ENCODE measurements around the gene PHACTR3.
A peak's percentile ranks its signal among the peaks of the same experiment; 100 is the strongest.

Gene PHACTR3

GRCh38 chr20:59673998-59674445 is 69.7 kb downstream of the PHACTR3 start:
- no peak for DNase-seq

GRCh38 chr20:59676126-59676850 is 71.9 kb downstream of the PHACTR3 start:
- peak in 1 of 2 experiments; percentile 70 for DNase-seq

- DNase-seq = no peak
These were observed 72.5 kb downstream of the PHACTR3 start for GRCh38 chr20:59676851-59677182.

- no peak for DNase-seq
These were observed 73.2 kb downstream of the PHACTR3 start for GRCh38 chr20:59677586-59677985.

- peak; percentile 55 to 64 for DNase-seq
These were observed 73.9 kb downstream of the PHACTR3 start for GRCh38 chr20:59678288-59678687.

- DNase-seq = peak in 1 of 2 experiments; percentile 81
These were observed 74.6 kb downstream of the PHACTR3 start for GRCh38 chr20:59678951-59679350.

- DNase-seq = no peak
These were observed 75.9 kb downstream of the PHACTR3 start for GRCh38 chr20:59680148-59680650.

GRCh38 chr20:59680852-59681251 is 76.5 kb downstream of the PHACTR3 start:
- DNase-seq = no peak

GRCh38 chr20:59682603-59683002 is 78.3 kb downstream of the PHACTR3 start:
- DNase-seq = no peak

GRCh38 chr20:59683181-59683580 is 78.8 kb downstream of the PHACTR3 start:
- DNase-seq = no peak

- no peak for DNase-seq
These were observed 80.4 kb downstream of the PHACTR3 start for GRCh38 chr20:59684685-59685242.

GRCh38 chr20:59686404-59687346 is 82.3 kb downstream of the PHACTR3 start:
- DNase-seq = no peak

GRCh38 chr20:59688356-59688755 is 84.0 kb downstream of the PHACTR3 start:
- DNase-seq = no peak

GRCh38 chr20:59688999-59689398 is 84.7 kb downstream of the PHACTR3 start:
- no peak for DNase-seq

- DNase-seq = no peak
These were observed 85.8 kb downstream of the PHACTR3 start for GRCh38 chr20:59690101-59690500.

- DNase-seq = no peak
These were observed 86.6 kb downstream of the PHACTR3 start for GRCh38 chr20:59690976-59691375.

GRCh38 chr20:59692139-59692538 is 87.8 kb downstream of the PHACTR3 start:
- no peak for DNase-seq

- no peak for DNase-seq
These were observed 89.2 kb downstream of the PHACTR3 start for GRCh38 chr20:59693587-59693986.

GRCh38 chr20:59696476-59696875 is 92.1 kb downstream of the PHACTR3 start:
- DNase-seq = peak in 1 of 2 experiments; percentile 41

GRCh38 chr20:59697068-59697467 is 92.7 kb downstream of the PHACTR3 start:
- no peak for DNase-seq

GRCh38 chr20:59698598-59698997 is 94.3 kb downstream of the PHACTR3 start:
- DNase-seq = no peak

GRCh38 chr20:59701236-59701635 is 96.9 kb downstream of the PHACTR3 start:
- peak; percentile 83 to 86 for DNase-seq

- no peak for DNase-seq
These were observed 98.7 kb downstream of the PHACTR3 start for GRCh38 chr20:59703046-59703445.
